Measurements from ENCODE around the gene TPGS1. TPM values are rescaled to one million over a fixed set of nuclear protein-coding genes. Genes with fewer than 3 reads are reported as not detected.

TPGS1 gene
- total RNA-seq, 4 donors from 2014 or later: 10.8 to 23.3 (median 20.9) TPM

DNA sequence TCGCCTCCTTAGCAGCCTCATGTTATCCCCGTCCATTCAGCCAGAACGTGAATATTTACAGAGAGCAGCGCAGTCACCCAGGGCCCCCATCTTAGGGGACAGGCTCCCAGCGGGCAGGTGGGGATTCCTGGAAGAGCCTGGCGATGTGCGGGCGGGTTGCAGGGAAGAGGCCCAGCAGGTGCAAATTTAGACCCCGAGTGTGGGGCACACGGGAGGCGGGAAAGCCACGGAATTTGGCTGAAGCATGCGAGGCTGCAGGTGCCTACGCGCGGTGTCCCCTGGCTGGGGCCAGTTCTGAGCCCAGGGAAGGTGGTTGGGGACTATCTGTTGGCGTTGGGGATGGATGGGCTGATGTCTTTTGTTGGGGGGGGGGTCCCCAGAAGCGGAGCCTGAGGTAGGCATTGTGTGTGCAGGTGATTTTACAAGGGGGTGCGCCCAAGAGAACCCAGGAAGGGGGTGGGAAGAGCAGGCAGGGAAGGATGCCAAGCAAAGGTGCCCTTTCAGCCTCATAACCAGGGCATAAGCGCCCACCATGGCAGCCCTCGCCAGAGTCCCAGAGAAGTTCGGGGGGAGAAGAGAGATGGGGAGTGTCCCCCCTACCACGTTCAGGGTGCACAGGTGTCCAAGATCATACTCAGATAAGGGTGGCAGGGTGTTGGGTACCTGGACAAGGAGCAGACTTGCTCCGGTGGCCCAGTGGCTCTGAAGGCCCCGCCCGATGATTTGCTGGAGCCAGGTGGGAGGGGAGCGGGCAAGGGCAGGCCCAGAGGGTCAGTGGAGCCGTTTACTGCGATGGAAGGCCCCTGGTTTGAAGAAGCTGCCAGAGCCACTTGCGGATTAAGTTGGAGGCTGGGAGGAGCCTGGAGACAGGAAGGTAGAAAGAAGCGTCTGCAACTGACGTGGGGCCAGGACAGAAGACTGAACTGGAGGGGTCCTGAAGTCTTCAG, 1.2 kb downstream of the TPGS1 start:
- TF ChIP-seq POLR2A (IDR thresholded peaks at IDR 0.05) (no peak), EP300 (IDR thresholded peaks at IDR 0.05) (no peak), POLR2AphosphoS5 (IDR thresholded peaks at IDR 0.05) (no peak)
- TF ChIP-seq, protein P1, sequence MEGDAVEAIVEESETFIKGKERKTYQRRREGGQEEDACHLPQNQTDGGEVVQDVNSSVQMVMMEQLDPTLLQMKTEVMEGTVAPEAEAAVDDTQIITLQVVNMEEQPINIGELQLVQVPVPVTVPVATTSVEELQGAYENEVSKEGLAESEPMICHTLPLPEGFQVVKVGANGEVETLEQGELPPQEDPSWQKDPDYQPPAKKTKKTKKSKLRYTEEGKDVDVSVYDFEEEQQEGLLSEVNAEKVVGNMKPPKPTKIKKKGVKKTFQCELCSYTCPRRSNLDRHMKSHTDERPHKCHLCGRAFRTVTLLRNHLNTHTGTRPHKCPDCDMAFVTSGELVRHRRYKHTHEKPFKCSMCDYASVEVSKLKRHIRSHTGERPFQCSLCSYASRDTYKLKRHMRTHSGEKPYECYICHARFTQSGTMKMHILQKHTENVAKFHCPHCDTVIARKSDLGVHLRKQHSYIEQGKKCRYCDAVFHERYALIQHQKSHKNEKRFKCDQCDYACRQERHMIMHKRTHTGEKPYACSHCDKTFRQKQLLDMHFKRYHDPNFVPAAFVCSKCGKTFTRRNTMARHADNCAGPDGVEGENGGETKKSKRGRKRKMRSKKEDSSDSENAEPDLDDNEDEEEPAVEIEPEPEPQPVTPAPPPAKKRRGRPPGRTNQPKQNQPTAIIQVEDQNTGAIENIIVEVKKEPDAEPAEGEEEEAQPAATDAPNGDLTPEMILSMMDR (IDR thresholded peaks at IDR 0.05): no peak
- H3K36me3 ChIP-seq: no peaks in the 10 kb centered on the region
- peak overlapping the region; percentile 100 for H3K4me3 ChIP-seq
- H3K9me3 ChIP-seq: no peaks in the 10 kb centered on the region
- H3K27me3 ChIP-seq: no peaks in the 10 kb centered on the region
- 63% methylated on average over 29 of the region's 32 CpGs for WGBS
- peaks cover 39% of the 10 kb centered on the region for H3K4me1 ChIP-seq
- H3K27ac ChIP-seq: no peak overlapping the region
- DNase-seq (ENCODE audit: low spot score in 2 of 2): no peak

DNA sequence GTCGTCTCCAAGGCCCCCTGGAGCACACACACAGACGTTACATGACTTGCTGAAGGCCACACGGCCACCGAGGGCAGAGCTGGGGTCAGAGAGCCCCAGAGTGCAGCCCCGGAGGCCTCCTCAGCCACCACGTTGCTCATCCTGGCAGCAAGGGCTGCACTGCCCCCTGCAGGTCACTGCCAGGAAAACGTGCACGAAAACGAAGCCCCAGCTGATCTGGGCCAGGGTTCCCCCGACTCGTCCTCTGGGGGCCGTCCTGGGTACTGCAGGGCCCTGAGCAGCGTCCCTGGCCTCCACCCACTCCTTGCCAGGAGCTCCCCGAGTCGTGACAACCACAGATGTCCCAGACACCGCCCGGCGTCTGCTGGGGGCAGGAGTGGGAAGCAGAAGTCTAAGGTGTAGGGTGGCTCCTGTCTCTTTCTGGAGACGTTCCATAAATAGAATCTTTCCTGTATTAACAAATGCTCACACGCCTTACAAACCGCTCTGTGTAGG, 3.4 kb downstream of the TPGS1 start:
- 28% methylated on average over 6 of the region's 21 CpGs for WGBS
- H3K27me3 ChIP-seq: no peaks in the 10 kb centered on the region
- H3K27ac ChIP-seq: peak overlapping the region; percentile 55
- no peaks in the 10 kb centered on the region for H3K36me3 ChIP-seq
- TF ChIP-seq, protein P1 (IDR thresholded peaks at IDR 0.05): peak; percentile 76 to 97
- TF ChIP-seq POLR2A (IDR thresholded peaks at IDR 0.05) (no peak), POLR2AphosphoS5 (IDR thresholded peaks at IDR 0.05) (no peak)
- DNase-seq (ENCODE audit: low spot score in 2 of 2): peak in 1 of 2 donors; percentile 87
- H3K9me3 ChIP-seq: no peaks in the 10 kb centered on the region
- H3K4me3 ChIP-seq: peak overlapping the region; percentile 33
- H3K4me1 ChIP-seq: peaks cover 39% of the 10 kb centered on the region

DNA sequence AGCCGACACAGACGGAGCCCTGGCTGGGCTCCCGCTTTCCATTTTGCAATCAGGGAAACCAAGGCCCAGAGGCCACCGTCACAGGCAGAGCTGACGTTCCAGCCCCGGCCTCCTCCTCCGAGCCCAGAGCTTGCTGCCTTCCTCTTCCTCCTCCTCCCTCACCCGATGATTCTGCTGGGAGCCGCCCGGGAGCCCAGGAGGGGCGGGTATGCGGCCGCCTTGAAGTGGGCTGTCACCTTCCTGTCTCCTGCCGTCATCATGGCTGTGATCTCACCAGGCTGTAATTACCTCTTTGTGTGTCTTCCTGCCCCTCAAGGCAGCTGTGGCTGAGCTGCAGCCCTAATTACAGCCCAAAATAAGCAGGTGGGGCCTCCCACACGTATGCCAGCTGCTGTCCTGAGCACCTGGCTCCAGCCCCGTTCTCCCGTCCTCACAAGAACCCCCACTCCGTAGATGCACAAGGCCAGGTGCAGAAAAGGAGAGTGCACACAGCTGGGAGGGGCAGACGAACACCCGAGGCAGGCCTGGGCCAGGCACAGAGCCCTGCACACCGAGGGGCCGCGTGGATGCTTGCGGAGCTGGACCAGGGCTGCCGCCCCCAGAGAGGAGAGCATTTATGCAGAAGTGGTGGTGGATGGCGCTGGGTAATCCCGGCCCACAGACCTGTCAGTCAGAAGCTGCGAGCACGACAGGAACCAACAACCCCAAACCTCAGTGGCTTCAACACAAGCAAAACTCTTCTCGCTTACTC, 4.0 kb downstream of the TPGS1 start:
- Histone ChIP-seq H3K27me3 (no peaks in the 10 kb centered on the region), H3K27ac (peak overlapping the region; percentile 55), H3K4me1 (peaks cover 36% of the 10 kb centered on the region), H3K4me3 (peak overlapping the region; percentile 33), H3K9me3 (no peaks in the 10 kb centered on the region), H3K36me3 (no peaks in the 10 kb centered on the region)
- TF ChIP-seq POLR2AphosphoS5 (IDR thresholded peaks at IDR 0.05) (no peak), EP300 (IDR thresholded peaks at IDR 0.05) (no peak), POLR2A (IDR thresholded peaks at IDR 0.05) (no peak)
- TF ChIP-seq, protein P1 (IDR thresholded peaks at IDR 0.05): no peak
- WGBS: 39% methylated on average over 23 of the region's 30 CpGs
- no peak for DNase-seq (ENCODE audit: low spot score in 2 of 2)

DNA sequence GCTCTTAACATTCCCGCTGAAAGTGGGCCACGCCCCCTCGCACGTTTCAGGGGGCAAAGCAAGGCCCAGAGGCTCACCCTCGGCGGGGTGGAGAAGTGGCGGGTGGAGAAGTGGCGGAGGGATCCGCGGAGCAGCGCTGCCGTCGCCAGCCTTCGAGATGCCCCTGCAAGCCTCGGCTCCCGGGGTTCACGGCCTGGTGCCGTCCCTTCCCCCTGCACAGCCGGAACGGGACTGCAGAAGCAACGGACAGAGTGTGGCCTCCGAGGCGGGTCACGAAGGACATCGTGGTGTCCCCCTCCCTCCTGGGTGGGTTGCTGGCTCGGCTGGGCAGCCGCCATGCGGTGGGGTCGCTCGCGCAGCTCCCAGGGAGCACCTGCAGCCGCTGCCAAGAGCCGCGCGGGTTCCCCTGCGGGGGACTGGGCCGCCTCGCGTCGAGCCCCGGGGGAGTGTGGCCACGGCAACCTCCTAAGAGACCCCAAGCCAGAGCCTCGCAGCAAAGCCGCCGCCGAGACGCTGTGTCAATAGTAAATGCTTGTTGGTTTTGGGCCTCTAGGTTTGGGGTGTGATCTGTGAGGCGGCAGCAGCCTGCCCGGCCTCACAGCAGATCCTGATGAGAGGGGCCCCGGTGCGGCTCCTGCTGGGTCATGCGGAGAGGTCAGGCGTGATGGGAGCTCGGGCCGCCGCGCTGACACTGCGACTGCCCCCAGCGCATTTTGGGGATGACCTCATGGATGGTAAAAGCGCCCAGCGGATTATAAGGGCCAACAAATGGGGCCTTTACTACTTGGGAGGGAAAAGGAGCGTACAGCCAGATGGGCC, 5.5 kb downstream of the TPGS1 start:
- Histone ChIP-seq H3K27ac (no peak overlapping the region), H3K36me3 (no peaks in the 10 kb centered on the region), H3K27me3 (no peaks in the 10 kb centered on the region), H3K4me3 (no peak overlapping the region), H3K4me1 (peaks cover 33% of the 10 kb centered on the region), H3K9me3 (no peaks in the 10 kb centered on the region)
- DNase-seq (ENCODE audit: low spot score in 2 of 2): no peak
- TF ChIP-seq POLR2A (IDR thresholded peaks at IDR 0.05) (no peak), POLR2AphosphoS5 (IDR thresholded peaks at IDR 0.05) (no peak), EP300 (IDR thresholded peaks at IDR 0.05) (no peak)
- TF ChIP-seq, protein P1 (IDR thresholded peaks at IDR 0.05): no peak
- WGBS: 68% methylated on average over 18 of the region's 62 CpGs
